ENCODE measurements around the gene MAPRE3.

- TF ChIP-seq CTCF (IDR thresholded peaks at IDR 0.05) (no peak), POLR2A (IDR thresholded peaks at IDR 0.05) (no peak)
Observed at GRCh38 chr2:27025861-27026851, 55.7 kb downstream of the MAPRE3 start.

Data from body of pancreas (tissue), 4 donors.